ENCODE results near the gene SPINT1.

The SPINT1 gene

GRCh38 chr15:40844696-40845030 lies 815 bp downstream of the SPINT1 start:
- peaks cover 1% of the 10 kb centered on the region for H3K36me3 ChIP-seq (ENCODE audit: control insufficient read depth, insufficient read depth, low read length)
- H4K8ac ChIP-seq (ENCODE audit: low read depth, low read length), result no peak overlapping the region
- no CpG with 5 or more reads among the region's 28 CpGs for WGBS (ENCODE audit: extremely low coverage, insufficient coverage, low lambda C conversion rate)
- peak overlapping the region; percentile 94 for H3K9ac ChIP-seq (ENCODE audit: low read length)
- H3K18ac ChIP-seq (ENCODE audit: low read length), result peak overlapping the region; percentile 21
- no peak overlapping the region for H4K5ac ChIP-seq (ENCODE audit: low read length)
- H2AK5ac ChIP-seq (ENCODE audit: low read length), result no peak overlapping the region
- H3K79me2 ChIP-seq (ENCODE audit: control insufficient read depth, insufficient read depth, low read length), result peaks cover 31% of the 10 kb centered on the region
- H3K56ac ChIP-seq (ENCODE audit: low read length), result peak overlapping the region; percentile 97
- peaks cover 20% of the 10 kb centered on the region for H3K4me1 ChIP-seq (ENCODE audit: control insufficient read depth, low read depth, low read length)
- no peaks in the 10 kb centered on the region for H3K27me3 ChIP-seq (ENCODE audit: insufficient read depth, low read length, poor library complexity)
- H3K27ac ChIP-seq (ENCODE audit: low read depth, low read length), result no peak overlapping the region
- no peak overlapping the region for H3K23ac ChIP-seq (ENCODE audit: low read length)
- H3K4me2 ChIP-seq (ENCODE audit: low read length), result peak overlapping the region; percentile 99
- peak; percentile 47 for DNase-seq
- no peak overlapping the region for H3K4ac ChIP-seq (ENCODE audit: low read depth, low read length)
- peak overlapping the region; percentile 19 for H2BK120ac ChIP-seq (ENCODE audit: low read depth, low read length)
- no peak overlapping the region for H2BK5ac ChIP-seq (ENCODE audit: low read length)
- H3K4me3 ChIP-seq (ENCODE audit: low read length), result peak overlapping the region; percentile 79
- H3K79me1 ChIP-seq (ENCODE audit: low read length), result peaks cover 25% of the 10 kb centered on the region
- H2BK15ac ChIP-seq (replicated peaks; ENCODE audit: low read depth), result no peak overlapping the region

GRCh38 chr15:40845036-40845435 lies 1.2 kb downstream of the SPINT1 start:
- H3K18ac ChIP-seq (ENCODE audit: low read length), result no peak overlapping the region
- no peaks in the 10 kb centered on the region for H3K27me3 ChIP-seq (ENCODE audit: insufficient read depth, low read length, poor library complexity)

GRCh38 chr15:40845511-40846284 lies 1.9 kb downstream of the SPINT1 start:
- Histone ChIP-seq H3K27ac (ENCODE audit: low read depth, low read length) (no peak overlapping the region), H3K4me3 (ENCODE audit: low read length) (no peak overlapping the region), H3K27me3 (ENCODE audit: insufficient read depth, low read length, poor library complexity) (no peaks in the 10 kb centered on the region)

More at GRCh38 chr15:40845036-40845435, 1.2 kb downstream of the SPINT1 start:
- no peak overlapping the region for H2BK5ac ChIP-seq (ENCODE audit: low read length)
- H3K56ac ChIP-seq (ENCODE audit: low read length), result peak overlapping the region; percentile 97
- H4K8ac ChIP-seq (ENCODE audit: low read depth, low read length), result no peak overlapping the region
- H3K36me3 ChIP-seq (ENCODE audit: control insufficient read depth, insufficient read depth, low read length), result peaks cover 1% of the 10 kb centered on the region
- peak overlapping the region; percentile 99 for H3K4me2 ChIP-seq (ENCODE audit: low read length)
- no peak overlapping the region for H3K23ac ChIP-seq (ENCODE audit: low read length)
- H3K4me3 ChIP-seq (ENCODE audit: low read length), result peak overlapping the region; percentile 79
- DNase-seq, result no peak
- peak overlapping the region; percentile 94 for H3K9ac ChIP-seq (ENCODE audit: low read length)
- no peak overlapping the region for H3K27ac ChIP-seq (ENCODE audit: low read depth, low read length)
- H4K5ac ChIP-seq (ENCODE audit: low read length), result no peak overlapping the region
- no peak overlapping the region for H2BK120ac ChIP-seq (ENCODE audit: low read depth, low read length)
- peaks cover 25% of the 10 kb centered on the region for H3K79me1 ChIP-seq (ENCODE audit: low read length)
- H2AK5ac ChIP-seq (ENCODE audit: low read length), result no peak overlapping the region
- peaks cover 20% of the 10 kb centered on the region for H3K4me1 ChIP-seq (ENCODE audit: control insufficient read depth, low read depth, low read length)
- H3K79me2 ChIP-seq (ENCODE audit: control insufficient read depth, insufficient read depth, low read length), result peaks cover 31% of the 10 kb centered on the region
- no peak overlapping the region for H3K4ac ChIP-seq (ENCODE audit: low read depth, low read length)
- WGBS (ENCODE audit: extremely low coverage, insufficient coverage, low lambda C conversion rate), result no CpG with 5 or more reads among the region's 12 CpGs
- H2BK15ac ChIP-seq (replicated peaks; ENCODE audit: low read depth), result no peak overlapping the region

GRCh38 chr15:40846841-40847222 lies 3.0 kb downstream of the SPINT1 start:
- Histone ChIP-seq H3K36me3 (ENCODE audit: control insufficient read depth, insufficient read depth, low read length) (peaks cover 1% of the 10 kb centered on the region), H3K79me1 (ENCODE audit: low read length) (peaks cover 25% of the 10 kb centered on the region), H2BK120ac (ENCODE audit: low read depth, low read length) (no peak overlapping the region), H4K8ac (ENCODE audit: low read depth, low read length) (no peak overlapping the region), H3K79me2 (ENCODE audit: control insufficient read depth, insufficient read depth, low read length) (peaks cover 31% of the 10 kb centered on the region), H3K27ac (ENCODE audit: low read depth, low read length) (no peak overlapping the region), H3K56ac (ENCODE audit: low read length) (peak overlapping the region; percentile 11), H3K4me1 (ENCODE audit: control insufficient read depth, low read depth, low read length) (peaks cover 20% of the 10 kb centered on the region), H2AK5ac (ENCODE audit: low read length) (peak overlapping the region; percentile 58), H3K4ac (ENCODE audit: low read depth, low read length) (no peak overlapping the region), H3K27me3 (ENCODE audit: insufficient read depth, low read length, poor library complexity) (no peaks in the 10 kb centered on the region), H3K4me3 (ENCODE audit: low read length) (no peak overlapping the region), H2BK5ac (ENCODE audit: low read length) (no peak overlapping the region), H2BK15ac (replicated peaks; ENCODE audit: low read depth) (no peak overlapping the region), H3K9ac (ENCODE audit: low read length) (no peak overlapping the region), H3K23ac (ENCODE audit: low read length) (no peak overlapping the region), H4K5ac (ENCODE audit: low read length) (no peak overlapping the region), H3K4me2 (ENCODE audit: low read length) (peak overlapping the region; percentile 29), H3K18ac (ENCODE audit: low read length) (no peak overlapping the region)
- no peak for DNase-seq

More at GRCh38 chr15:40845511-40846284, 1.9 kb downstream of the SPINT1 start:
- peak overlapping the region; percentile 62 for H3K56ac ChIP-seq (ENCODE audit: low read length)
- no peak overlapping the region for H2BK120ac ChIP-seq (ENCODE audit: low read depth, low read length)
- H3K18ac ChIP-seq (ENCODE audit: low read length), result no peak overlapping the region
- H3K4ac ChIP-seq (ENCODE audit: low read depth, low read length), result no peak overlapping the region
- no peak overlapping the region for H3K23ac ChIP-seq (ENCODE audit: low read length)
- no CpG with 5 or more reads among the region's 8 CpGs for WGBS (ENCODE audit: extremely low coverage, insufficient coverage, low lambda C conversion rate)
- no peak overlapping the region for H4K5ac ChIP-seq (ENCODE audit: low read length)
- peak overlapping the region; percentile 25 for H3K9ac ChIP-seq (ENCODE audit: low read length)
- no peak overlapping the region for H2AK5ac ChIP-seq (ENCODE audit: low read length)
- no peak overlapping the region for H2BK15ac ChIP-seq (replicated peaks; ENCODE audit: low read depth)
- peak overlapping the region; percentile 57 for H3K4me2 ChIP-seq (ENCODE audit: low read length)
- peak; percentile 89 for DNase-seq
- H2BK5ac ChIP-seq (ENCODE audit: low read length), result no peak overlapping the region
- H3K36me3 ChIP-seq (ENCODE audit: control insufficient read depth, insufficient read depth, low read length), result peaks cover 1% of the 10 kb centered on the region
- H3K79me2 ChIP-seq (ENCODE audit: control insufficient read depth, insufficient read depth, low read length), result peaks cover 31% of the 10 kb centered on the region
- H3K4me1 ChIP-seq (ENCODE audit: control insufficient read depth, low read depth, low read length), result peaks cover 20% of the 10 kb centered on the region
- no peak overlapping the region for H4K8ac ChIP-seq (ENCODE audit: low read depth, low read length)
- peaks cover 25% of the 10 kb centered on the region for H3K79me1 ChIP-seq (ENCODE audit: low read length)

GRCh38 chr15:40847223-40847961 lies 3.5 kb downstream of the SPINT1 start:
- no peak overlapping the region for H2BK120ac ChIP-seq (ENCODE audit: low read depth, low read length)
- no CpG with 5 or more reads among the region's 7 CpGs for WGBS (ENCODE audit: extremely low coverage, insufficient coverage, low lambda C conversion rate)
- peaks cover 25% of the 10 kb centered on the region for H3K79me1 ChIP-seq (ENCODE audit: low read length)
- H3K9ac ChIP-seq (ENCODE audit: low read length), result peak overlapping the region; percentile 38
- H2AK5ac ChIP-seq (ENCODE audit: low read length), result peak overlapping the region; percentile 58
- H3K23ac ChIP-seq (ENCODE audit: low read length), result no peak overlapping the region
- DNase-seq, result peak; percentile 94
- peaks cover 31% of the 10 kb centered on the region for H3K79me2 ChIP-seq (ENCODE audit: control insufficient read depth, insufficient read depth, low read length)
- peak overlapping the region; percentile 60 for H3K56ac ChIP-seq (ENCODE audit: low read length)
- peaks cover 1% of the 10 kb centered on the region for H3K36me3 ChIP-seq (ENCODE audit: control insufficient read depth, insufficient read depth, low read length)
- no peak overlapping the region for H3K18ac ChIP-seq (ENCODE audit: low read length)
- peak overlapping the region; percentile 29 for H3K4me2 ChIP-seq (ENCODE audit: low read length)
- peaks cover 20% of the 10 kb centered on the region for H3K4me1 ChIP-seq (ENCODE audit: control insufficient read depth, low read depth, low read length)
- H3K27me3 ChIP-seq (ENCODE audit: insufficient read depth, low read length, poor library complexity), result no peaks in the 10 kb centered on the region
- no peak overlapping the region for H2BK5ac ChIP-seq (ENCODE audit: low read length)
- no peak overlapping the region for H3K4ac ChIP-seq (ENCODE audit: low read depth, low read length)
- no peak overlapping the region for H3K27ac ChIP-seq (ENCODE audit: low read depth, low read length)
- no peak overlapping the region for H4K5ac ChIP-seq (ENCODE audit: low read length)
- H2BK15ac ChIP-seq (replicated peaks; ENCODE audit: low read depth), result no peak overlapping the region
- H4K8ac ChIP-seq (ENCODE audit: low read depth, low read length), result no peak overlapping the region
- H3K4me3 ChIP-seq (ENCODE audit: low read length), result no peak overlapping the region

Data from mesendoderm (in vitro differentiated cells).